ENCODE data around the gene SLC25A53. TPM values are rescaled to one million over a fixed set of nuclear protein-coding genes. Genes with fewer than 3 reads are reported as not detected.
"Not testable (repeated sequence)": the region's sequence is repeated elsewhere in the genome, so short reads cannot be mapped to it uniquely, and the experiment has no call there.

SLC25A53 gene
- polyA plus RNA-seq, 3 donors, result 5.9 to 9.6 (median 7.6) TPM

GRCh38 chrX:104113222-104113965, 43.4 kb downstream of the SLC25A53 start:
- Histone ChIP-seq H3K9ac (ENCODE audit: insufficient read depth, low read length, poor library complexity, severe bottlenecking) (no peak overlapping the region), H4K20me1 (ENCODE audit: insufficient read depth, low read length) (no peaks in the 10 kb centered on the region), H3K27me3 (ENCODE audit: control insufficient read depth in 2 of 2, insufficient read depth in 2 of 2, low read length in 2 of 2) (peaks cover 19 to 31% of the 10 kb centered on the region in 2 donors), H3K36me3 (replicated peaks in 1 of 2; ENCODE audit: control insufficient read depth in 1 of 2, insufficient read depth in 2 of 2, low read length in 2 of 2) (no peaks in the 10 kb centered on the region), H3K79me2 (ENCODE audit: insufficient read depth, low read length) (no peaks in the 10 kb centered on the region), H2AFZ (ENCODE audit: insufficient read depth, low read depth, low read length, poor library complexity, severe bottlenecking) (no peak overlapping the region), H3K4me3 (replicated peaks in 1 of 3; ENCODE audit: low read depth in 2 of 3, low read length in 3 of 3) (peak overlapping the region in 1 of 3 experiments; percentile 66), H3K4me2 (replicated peaks; ENCODE audit: extremely low read depth, low read length, poor library complexity, severe bottlenecking) (peak overlapping the region; percentile 76), H3K9me3 (replicated peaks in 1 of 2; ENCODE audit: control insufficient read depth in 1 of 2, insufficient read depth in 1 of 2, low read length in 2 of 2) (no peaks in the 10 kb centered on the region), H3K27ac (ENCODE audit: low read depth in 1 of 2, low read length in 2 of 2) (no peak overlapping the region), H3K4me1 (ENCODE audit: control insufficient read depth in 1 of 2, insufficient read depth in 2 of 2, low read length in 2 of 2) (peaks cover 8% of the 10 kb centered on the region in 2 donors)
- intact Hi-C loops (cut with micrococcal nuclease), result no loop called here
- H3K9me3 Mint-ChIP-seq, result peaks cover 0 to 7% (median 0%) of the 10 kb centered on the region in 7 donors
- H3K36me3 Mint-ChIP-seq, result no peaks in the 10 kb centered on the region
- DNase-seq, result peak in 1 of 3 donors; percentile 6
- H3K4me3 Mint-ChIP-seq, result peak overlapping the region; percentile 76 to 87
- peak; percentile 29 for TF ChIP-seq CTCF (IDR thresholded peaks at IDR 0.05)
- 12% methylated on average over 3 of the region's 24 CpGs for WGBS (ENCODE audit: insufficient coverage)
- H3K27ac Mint-ChIP-seq, result no peak overlapping the region
- H3K27me3 Mint-ChIP-seq (ENCODE audit: low read depth in 3 of 3), result peaks cover 21 to 40% (median 24%) of the 10 kb centered on the region in 3 donors
- H3K4me1 Mint-ChIP-seq, result peaks cover 11% of the 10 kb centered on the region

GRCh38 chrX:104112326-104112951, 44.4 kb downstream of the SLC25A53 start, which contains the start of gene ZCCHC18:
ZCCHC18 (plus strand) TSS chrX:104112523; CDS start chrX:104114112, 1,589 bp downstream.
- Histone ChIP-seq H3K27me3 (ENCODE audit: control insufficient read depth in 2 of 2, insufficient read depth in 2 of 2, low read length in 2 of 2) (peaks cover 19 to 31% of the 10 kb centered on the region in 2 donors), H4K20me1 (ENCODE audit: insufficient read depth, low read length) (no peaks in the 10 kb centered on the region), H3K36me3 (replicated peaks in 1 of 2; ENCODE audit: control insufficient read depth in 1 of 2, insufficient read depth in 2 of 2, low read length in 2 of 2) (no peaks in the 10 kb centered on the region), H2AFZ (ENCODE audit: insufficient read depth, low read depth, low read length, poor library complexity, severe bottlenecking) (peak within 1 kb of the TSS; percentile 65), H3K79me2 (ENCODE audit: insufficient read depth, low read length) (no peaks in the 10 kb centered on the region), H3K27ac (ENCODE audit: low read depth in 1 of 2, low read length in 2 of 2) (no peak within 1 kb of the TSS), H3K9ac (ENCODE audit: insufficient read depth, low read length, poor library complexity, severe bottlenecking) (peak within 1 kb of the TSS; percentile 40), H3K4me2 (replicated peaks; ENCODE audit: extremely low read depth, low read length, poor library complexity, severe bottlenecking) (peak within 1 kb of the TSS; percentile 76), H3K9me3 (replicated peaks in 1 of 2; ENCODE audit: control insufficient read depth in 1 of 2, insufficient read depth in 1 of 2, low read length in 2 of 2) (no peaks in the 10 kb centered on the region), H3K4me1 (ENCODE audit: control insufficient read depth in 1 of 2, insufficient read depth in 2 of 2, low read length in 2 of 2) (peaks cover 8% of the 10 kb centered on the region in 2 donors), H3K4me3 (replicated peaks in 1 of 3; ENCODE audit: low read depth in 2 of 3, low read length in 3 of 3) (peak within 1 kb of the TSS; percentile 27 to 66 (median 40))
- intact Hi-C loops (cut with micrococcal nuclease), result no loop called here
- H3K4me3 Mint-ChIP-seq, result peak within 1 kb of the TSS; percentile 76 to 87
- peak in 2 of 3 donors; percentile 1 to 4 for DNase-seq
- no peak for TF ChIP-seq CTCF (IDR thresholded peaks at IDR 0.05)
- H3K27me3 Mint-ChIP-seq (ENCODE audit: low read depth in 3 of 3), result peaks cover 21 to 40% (median 24%) of the 10 kb centered on the region in 3 donors
- peaks cover 0 to 7% (median 0%) of the 10 kb centered on the region in 7 donors for H3K9me3 Mint-ChIP-seq
- no peaks in the 10 kb centered on the region for H3K36me3 Mint-ChIP-seq
- peaks cover 11% of the 10 kb centered on the region for H3K4me1 Mint-ChIP-seq
- 1% methylated on average over 61 of the region's 67 CpGs for WGBS (ENCODE audit: insufficient coverage)
- peak within 1 kb of the TSS in 1 of 7 donors; percentile 27 for H3K27ac Mint-ChIP-seq

- DNase-seq; H3K27ac Mint-ChIP-seq; intact Hi-C loops (cut with micrococcal nuclease); H4K20me1 ChIP-seq (ENCODE audit: insufficient read depth, low read length); H3K36me3 Mint-ChIP-seq; H3K4me1 ChIP-seq (ENCODE audit: control insufficient read depth in 1 of 2, insufficient read depth in 2 of 2, low read length in 2 of 2); H3K4me3 Mint-ChIP-seq; H3K9ac ChIP-seq (ENCODE audit: insufficient read depth, low read length, poor library complexity, severe bottlenecking); H3K27ac ChIP-seq (ENCODE audit: low read depth in 1 of 2, low read length in 2 of 2); H3K36me3 ChIP-seq (replicated peaks in 1 of 2; ENCODE audit: control insufficient read depth in 1 of 2, insufficient read depth in 2 of 2, low read length in 2 of 2); H3K79me2 ChIP-seq (ENCODE audit: insufficient read depth, low read length); H3K4me3 ChIP-seq (replicated peaks in 1 of 3; ENCODE audit: low read depth in 2 of 3, low read length in 3 of 3); H3K9me3 Mint-ChIP-seq; H2AFZ ChIP-seq (ENCODE audit: insufficient read depth, low read depth, low read length, poor library complexity, severe bottlenecking); H3K9me3 ChIP-seq (replicated peaks in 1 of 2; ENCODE audit: control insufficient read depth in 1 of 2, insufficient read depth in 1 of 2, low read length in 2 of 2); H3K4me2 ChIP-seq (replicated peaks; ENCODE audit: extremely low read depth, low read length, poor library complexity, severe bottlenecking): not testable (repeated sequence)
- Mint-ChIP-seq H3K4me1 (peaks cover 11% of the 10 kb centered on the region), H3K27me3 (ENCODE audit: low read depth in 3 of 3) (peaks cover 26 to 43% (median 27%) of the 10 kb centered on the region in 3 donors)
- no CpG with 5 or more reads among the region's 6 CpGs for WGBS (ENCODE audit: insufficient coverage)
- peaks cover 19 to 31% of the 10 kb centered on the region in 2 donors for H3K27me3 ChIP-seq (ENCODE audit: control insufficient read depth in 2 of 2, insufficient read depth in 2 of 2, low read length in 2 of 2)
Measured at GRCh38 chrX:104110491-104111240, 46.1 kb downstream of the SLC25A53 start.
